HG03159 (cell line): ENCODE data around the gene KHSRP.
A peak's percentile ranks its signal among the peaks of the same experiment; 100 is the strongest.

ENCODE experiments used
- ATAC-seq: cut with Tn5 transposase; IDR thresholded peaks from one replicate; pipeline ENCODE4 v1.9.1; 2021; ENCODE audit warnings: mild to moderate bottlenecking, moderate library complexity; ENCODE audit not compliant: unreplicated experiment

The KHSRP gene

GRCh38 chr19:6393983-6394412 lies 30.6 kb downstream of the KHSRP start:
- no peak for ATAC-seq

DNA sequence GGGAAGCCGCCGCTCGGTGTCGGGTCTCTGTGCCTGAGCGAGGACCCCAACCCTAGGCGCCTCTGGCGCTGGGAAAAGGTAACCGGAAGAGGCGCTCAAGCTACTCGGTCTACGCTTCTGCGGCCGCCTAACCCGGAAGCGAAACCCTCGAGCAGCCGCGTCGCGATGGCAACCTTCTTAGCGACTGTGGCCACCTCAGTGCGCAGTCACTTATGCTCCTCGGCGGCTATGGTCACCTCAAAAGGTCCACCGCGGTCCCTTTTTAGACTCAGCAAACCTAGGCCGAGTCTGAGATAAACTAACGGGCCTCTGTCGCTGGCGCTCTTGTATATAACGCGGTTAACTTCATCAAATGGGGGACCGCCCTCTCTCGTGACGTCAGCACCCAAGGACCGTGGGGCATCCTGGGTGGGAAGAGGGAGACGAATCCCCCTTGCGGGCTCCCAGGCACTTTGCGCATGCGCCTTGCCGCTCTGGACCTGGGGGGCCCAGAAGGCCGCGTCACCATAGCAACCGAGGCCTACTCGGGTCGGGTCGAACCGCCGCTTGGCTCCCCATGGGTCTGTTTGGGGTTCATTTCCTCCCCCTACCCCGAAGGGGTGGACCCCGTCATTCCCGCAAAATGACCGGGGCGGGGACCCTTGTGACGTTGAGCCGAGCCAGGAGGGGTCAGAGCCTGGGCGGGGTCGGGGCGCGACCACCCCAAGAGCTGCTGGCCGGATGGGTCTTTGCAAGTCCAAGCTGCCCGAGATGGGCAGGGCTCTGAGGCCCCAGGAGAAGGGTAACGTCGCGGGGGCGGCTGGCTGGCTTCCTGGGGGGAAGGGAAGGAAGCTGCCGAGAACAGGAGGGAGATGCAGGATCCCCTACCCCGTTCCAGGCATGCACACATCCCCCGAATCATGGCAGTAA lies 31.3 kb downstream of the KHSRP start, which contains the start of gene GTF2F1:
Gene GTF2F1, minus strand, starts transcription at position 91 of the 909 bp plus-strand sequence. CDS start 169 bp downstream, outside the sequence.
- peak; percentile 80 for ATAC-seq

DNA sequence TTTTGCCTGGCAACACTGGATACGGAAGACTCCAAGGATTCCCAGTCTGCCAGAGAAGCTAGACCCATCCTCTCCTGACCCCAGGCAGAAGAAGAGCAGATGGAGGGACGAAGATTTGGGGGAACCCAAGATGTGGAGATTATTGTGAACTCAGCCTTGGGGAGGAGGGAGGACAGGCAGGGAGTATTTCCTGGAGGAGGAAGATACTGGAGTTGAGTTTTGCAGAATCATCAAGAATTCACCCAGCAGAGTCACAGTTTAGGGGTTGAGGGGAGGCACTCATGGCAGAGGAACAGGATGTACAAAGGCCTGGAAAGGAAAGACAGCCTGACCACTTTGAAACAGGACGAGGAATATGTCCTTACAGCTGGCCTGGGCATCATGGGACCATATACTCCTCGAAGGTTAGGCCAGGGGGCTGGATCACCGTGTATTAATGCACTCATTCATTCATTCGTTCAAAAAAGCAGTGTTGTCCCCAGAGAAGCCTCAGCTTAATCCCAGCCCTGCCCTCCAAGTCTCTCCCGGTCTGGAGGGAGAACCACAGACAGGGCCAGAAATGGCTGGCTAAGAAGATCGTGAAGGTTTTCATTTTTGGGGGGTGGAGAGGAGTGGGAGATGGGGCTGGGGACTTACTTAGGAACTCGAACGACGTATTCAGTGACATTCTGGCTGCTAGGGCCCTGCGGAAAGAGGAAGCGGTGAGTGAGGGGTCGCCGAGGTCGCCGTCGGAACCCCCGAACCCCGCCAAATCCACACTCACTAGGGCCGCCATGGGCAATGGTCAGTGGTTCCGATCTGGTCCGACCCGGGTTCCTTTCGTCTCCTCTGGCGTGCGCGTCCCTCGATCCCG lies 32.2 kb downstream of the KHSRP start:
- peak; percentile 23 for ATAC-seq

- no peak for ATAC-seq
Observed at GRCh38 chr19:6387372-6387771, 37.2 kb downstream of the KHSRP start.

GRCh38 chr19:6384381-6384780 lies 40.2 kb downstream of the KHSRP start:
- ATAC-seq: no peak

DNA sequence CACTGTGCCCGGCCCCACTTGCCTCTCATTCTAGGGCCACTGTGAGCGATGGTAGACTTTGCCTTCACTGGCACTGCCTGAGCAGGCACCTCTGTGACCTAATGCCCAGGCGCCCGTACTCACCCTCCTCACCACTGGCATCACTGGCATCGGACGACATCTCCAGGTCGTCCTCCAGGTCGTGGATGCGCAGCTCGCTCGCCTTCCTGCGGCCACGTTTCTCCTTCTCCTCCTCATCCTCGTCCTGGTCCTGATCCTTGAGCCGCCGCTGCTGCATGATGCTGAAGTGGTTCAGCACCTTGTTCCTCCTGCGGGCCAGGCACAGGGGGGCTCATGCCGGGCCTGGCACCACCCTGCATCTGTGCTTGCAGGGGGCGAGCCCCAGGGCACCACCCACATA lies 41.4 kb downstream of the KHSRP start:
- no peak for ATAC-seq

DNA sequence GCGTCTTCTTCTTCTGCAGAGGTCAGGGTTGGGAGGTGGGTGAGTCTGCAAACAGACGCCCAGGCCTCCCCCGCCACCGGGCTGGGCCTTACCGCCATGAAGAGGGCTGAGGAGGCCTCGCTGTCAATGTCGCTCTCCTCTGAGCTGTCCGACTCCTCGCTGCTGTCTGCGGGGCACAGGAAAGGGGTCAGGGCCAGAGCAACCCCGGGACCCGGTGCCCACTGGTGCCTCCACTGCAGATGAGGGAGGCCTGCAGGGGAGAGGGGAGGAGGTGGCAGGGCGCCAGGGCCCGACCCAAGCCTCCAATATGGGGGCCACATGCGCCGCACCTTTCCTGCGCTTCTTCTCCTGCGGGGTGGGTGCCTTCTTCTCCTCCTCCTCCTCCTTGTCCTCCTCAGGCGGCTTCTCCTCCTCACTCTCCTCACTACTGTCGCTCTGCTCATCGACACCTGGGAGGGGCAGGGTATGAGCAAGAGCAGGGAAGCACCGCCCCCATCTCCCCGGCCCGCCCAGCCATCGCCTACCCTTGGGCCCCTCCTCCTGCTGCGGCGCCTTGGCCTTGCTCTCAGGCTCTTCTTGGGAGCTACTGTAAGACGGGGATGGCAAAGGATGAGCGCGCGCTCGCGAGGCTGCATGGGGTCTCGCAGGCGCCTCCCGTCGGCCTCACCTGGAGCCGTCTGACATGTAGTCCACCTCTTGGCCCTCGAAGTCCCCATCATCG lies 43.4 kb downstream of the KHSRP start:
- ATAC-seq: no peak

- no peak for ATAC-seq
Observed at GRCh38 chr19:6379744-6380143, 44.9 kb downstream of the KHSRP start.

DNA sequence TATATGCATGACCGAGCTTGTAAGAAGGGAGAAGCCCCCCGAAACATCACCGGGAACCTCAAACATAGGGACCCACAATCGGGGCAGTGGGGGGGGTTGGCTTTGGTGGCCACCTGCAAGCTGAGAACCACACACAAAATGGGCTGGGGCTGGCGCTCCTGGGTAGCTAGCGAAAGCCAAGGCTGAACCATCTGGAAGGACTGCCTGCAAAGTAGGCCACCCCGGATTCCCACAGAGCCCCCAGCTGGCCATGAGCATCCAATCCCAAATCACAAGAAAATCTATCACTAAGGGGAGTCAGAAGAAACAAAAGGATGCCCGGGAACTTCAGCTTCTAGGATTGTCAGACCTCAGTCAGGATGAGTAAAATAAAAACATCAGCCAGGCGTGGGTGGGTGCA lies 46.1 kb downstream of the KHSRP start:
- ATAC-seq: no peak

DNA sequence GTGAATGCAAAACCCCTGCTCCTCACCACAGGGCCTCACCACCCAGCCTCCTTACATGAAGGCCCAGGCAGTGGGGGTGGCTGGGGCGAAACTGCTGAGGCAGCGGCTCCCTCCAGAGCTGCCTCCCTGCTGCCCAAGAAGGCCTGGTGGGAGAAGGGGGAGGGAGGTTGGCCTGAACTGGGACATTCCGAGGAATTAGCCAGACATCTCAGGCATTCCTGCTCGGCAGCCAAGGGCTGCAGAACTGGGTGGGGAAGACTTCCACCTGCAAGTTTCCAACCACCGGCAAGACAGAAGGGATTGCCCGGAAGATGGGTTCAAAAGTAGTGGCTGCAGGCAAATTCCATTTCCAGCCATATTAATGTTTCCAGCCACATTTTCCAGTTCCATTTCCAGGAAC lies 46.6 kb downstream of the KHSRP start:
- no peak for ATAC-seq

DNA sequence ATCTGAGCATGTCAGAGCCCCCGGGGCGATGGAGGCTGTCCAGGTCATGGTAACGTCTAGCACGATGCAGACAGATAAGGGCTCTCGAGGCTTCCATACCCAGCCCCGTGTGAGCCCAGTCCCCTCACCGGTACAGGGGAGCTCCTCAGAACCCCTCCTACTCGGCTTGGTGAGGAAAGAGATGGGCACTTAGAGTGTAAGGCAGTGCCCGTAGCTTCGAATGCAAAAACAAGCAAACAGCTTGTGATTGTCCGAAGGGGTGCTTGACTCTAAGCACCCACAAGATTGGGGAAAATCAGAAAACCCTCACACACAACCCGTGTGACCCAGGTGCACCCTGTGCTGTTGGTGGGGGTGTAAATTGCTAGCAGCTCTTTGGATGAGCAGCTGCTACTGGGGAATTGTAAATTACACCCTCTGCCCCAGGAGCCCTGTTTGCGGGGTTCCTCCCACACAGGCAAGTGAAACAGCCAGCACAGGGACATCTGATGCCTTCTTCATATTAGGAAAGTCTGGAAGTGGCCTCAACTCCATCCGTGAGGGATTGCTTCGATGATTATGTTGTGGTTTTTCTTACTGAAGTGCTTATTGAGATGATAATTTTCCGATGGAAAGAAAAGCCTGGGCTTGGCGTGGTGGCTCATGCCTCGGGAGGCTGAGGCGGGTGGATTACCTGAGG lies 48.0 kb downstream of the KHSRP start:
- ATAC-seq: no peak

DNA sequence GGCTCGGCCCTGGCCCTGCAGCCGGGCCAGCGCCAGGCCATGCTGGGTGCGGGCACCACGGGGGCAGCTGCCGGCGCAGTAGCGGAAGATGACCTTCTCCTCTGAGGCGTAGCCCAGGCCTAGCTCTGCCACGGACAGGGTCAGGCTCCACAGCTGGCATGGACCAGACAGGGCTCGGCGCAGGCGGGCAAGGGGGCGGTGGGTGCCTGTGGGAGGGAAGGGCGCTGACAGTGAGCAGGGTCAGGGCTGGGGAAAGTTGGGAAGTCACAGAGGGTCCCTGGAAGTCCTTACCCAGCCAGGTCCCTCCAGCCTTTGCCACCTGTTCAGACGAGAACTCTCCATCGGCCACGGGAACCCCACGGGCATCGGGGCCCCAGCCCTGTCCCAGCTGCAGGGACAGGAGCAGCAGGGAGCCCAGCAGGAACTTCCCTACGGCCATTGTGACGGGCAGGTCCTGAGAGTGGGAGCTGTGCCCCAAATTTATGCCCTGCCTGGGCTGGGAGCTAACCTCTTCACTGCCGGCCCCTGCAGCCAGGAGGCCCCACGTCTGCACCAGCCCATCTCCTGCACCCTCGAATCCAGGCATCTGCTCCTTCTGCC lies 49.1 kb downstream of the KHSRP start, which contains the start of gene PSPN:
Gene PSPN, minus strand, starts transcription at position 523 of the 600 bp plus-strand sequence. Its CDS starts 84 bp downstream, at position 439.
- no peak for ATAC-seq

GRCh38 chr19:6374711-6375410 lies 49.8 kb downstream of the KHSRP start:
- no peak for ATAC-seq

DNA sequence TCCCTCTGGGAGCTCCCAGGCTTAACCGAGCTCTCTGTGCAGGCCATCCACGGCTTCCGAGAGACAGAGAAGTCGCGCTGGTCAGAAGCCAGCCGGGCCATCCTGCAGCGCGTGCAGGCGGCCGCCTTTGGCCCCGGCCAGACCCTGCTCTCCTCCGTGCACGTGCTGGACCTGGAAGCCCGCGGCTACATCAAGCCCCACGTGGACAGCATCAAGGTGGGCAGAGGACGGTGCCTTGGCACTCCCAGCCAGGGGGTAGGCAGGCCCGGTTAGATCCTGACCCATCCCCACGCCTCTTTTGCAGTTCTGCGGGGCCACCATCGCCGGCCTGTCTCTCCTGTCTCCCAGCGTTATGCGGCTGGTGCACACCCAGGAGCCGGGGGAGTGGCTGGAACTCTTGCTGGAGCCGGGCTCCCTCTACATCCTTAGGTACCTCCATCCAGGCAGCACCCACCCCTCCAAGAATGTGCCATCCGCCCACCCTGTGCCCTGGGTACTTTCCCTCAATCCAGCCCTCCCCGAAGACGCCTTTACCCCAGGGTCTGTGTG lies 50.4 kb downstream of the KHSRP start:
- ATAC-seq: no peak

DNA sequence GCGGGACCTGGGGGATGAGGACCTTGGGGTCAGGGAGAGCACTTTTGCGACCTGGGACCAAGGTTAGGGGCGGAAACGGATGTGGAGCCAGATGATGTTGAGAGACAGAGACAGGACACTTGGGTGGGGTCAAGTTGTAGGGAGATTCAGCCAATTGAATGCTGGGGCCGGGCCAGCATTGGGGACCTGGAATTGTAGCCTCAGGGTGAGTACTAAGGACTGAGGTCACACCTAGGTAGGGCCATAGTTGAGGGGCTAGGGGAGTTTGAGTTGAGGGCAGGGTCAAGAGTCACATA lies 50.9 kb downstream of the KHSRP start:
- no peak for ATAC-seq

GRCh38 chr19:6373096-6373812 lies 51.4 kb downstream of the KHSRP start:
- peak; percentile 46 for ATAC-seq

GRCh38 chr19:6372594-6373095 lies 52.0 kb downstream of the KHSRP start, which contains the start of gene ALKBH7:
Gene ALKBH7 (plus strand): TSS chr19:6372794. CDS start chr19:6372821, 27 bp downstream.
- ATAC-seq: peak; percentile 74

DNA sequence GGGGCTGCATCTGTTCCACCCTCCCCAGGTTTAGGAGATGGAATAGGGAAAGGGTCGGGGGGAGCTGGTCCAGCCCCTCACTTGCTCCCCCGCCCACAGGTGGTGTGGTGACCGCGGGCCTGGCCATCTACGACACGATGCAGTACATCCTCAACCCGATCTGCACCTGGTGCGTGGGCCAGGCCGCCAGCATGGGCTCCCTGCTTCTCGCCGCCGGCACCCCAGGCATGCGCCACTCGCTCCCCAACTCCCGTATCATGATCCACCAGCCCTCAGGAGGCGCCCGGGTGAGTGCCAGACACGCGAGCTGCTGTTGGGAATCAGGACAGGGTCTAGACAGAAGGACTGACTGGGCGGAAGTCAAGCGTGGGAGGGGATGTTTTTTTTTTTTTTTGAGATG lies 60.3 kb downstream of the KHSRP start:
- ATAC-seq: no peak
